ENCODE data around the gene KCTD14.
A peak's percentile ranks its signal among the peaks of the same experiment; 100 is the strongest.
"Not testable (repeated sequence)": the region's sequence is repeated elsewhere in the genome, so short reads cannot be mapped to it uniquely, and the experiment has no call there.

The KCTD14 gene

DNA sequence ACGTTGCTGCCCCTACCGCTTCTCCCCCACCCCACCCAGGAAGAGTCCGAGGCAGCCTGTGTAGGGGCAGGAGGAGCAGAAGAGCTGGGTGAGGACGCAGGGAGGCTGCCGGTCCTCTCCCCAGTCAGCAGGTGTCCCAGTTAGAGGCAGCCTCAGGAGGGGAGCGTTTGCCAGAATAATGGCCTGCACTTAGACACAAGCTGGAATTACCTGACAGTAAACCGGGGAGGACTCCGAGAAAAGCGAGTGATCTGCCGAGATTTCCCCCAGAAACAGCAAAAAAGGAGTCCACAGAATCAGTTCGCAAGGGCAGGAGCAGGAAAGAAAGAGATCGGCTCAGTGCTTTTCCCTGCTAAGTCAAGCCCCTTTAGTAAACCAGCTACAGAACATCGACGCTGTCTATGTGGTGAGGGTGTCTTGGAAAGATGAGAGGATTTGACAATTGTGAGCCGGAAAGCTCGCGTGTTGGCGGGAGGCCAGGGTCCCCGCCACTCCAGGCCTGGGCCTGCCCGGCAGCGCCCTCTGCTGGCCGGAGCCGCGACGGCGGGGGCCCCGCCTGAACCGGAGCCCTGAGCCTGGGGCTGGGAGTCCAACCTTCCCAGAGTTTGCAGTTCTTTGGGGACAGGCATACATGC is 22.9 kb upstream of the KCTD14 start:
- no peaks in the 10 kb centered on the region for H3K27me3 ChIP-seq (replicated peaks; ENCODE audit: control insufficient read depth, insufficient read depth, low read length)
- DNase-seq (ENCODE audit: extremely low read depth, insufficient read length) = peak; percentile 74
- TF ChIP-seq, protein P1, sequence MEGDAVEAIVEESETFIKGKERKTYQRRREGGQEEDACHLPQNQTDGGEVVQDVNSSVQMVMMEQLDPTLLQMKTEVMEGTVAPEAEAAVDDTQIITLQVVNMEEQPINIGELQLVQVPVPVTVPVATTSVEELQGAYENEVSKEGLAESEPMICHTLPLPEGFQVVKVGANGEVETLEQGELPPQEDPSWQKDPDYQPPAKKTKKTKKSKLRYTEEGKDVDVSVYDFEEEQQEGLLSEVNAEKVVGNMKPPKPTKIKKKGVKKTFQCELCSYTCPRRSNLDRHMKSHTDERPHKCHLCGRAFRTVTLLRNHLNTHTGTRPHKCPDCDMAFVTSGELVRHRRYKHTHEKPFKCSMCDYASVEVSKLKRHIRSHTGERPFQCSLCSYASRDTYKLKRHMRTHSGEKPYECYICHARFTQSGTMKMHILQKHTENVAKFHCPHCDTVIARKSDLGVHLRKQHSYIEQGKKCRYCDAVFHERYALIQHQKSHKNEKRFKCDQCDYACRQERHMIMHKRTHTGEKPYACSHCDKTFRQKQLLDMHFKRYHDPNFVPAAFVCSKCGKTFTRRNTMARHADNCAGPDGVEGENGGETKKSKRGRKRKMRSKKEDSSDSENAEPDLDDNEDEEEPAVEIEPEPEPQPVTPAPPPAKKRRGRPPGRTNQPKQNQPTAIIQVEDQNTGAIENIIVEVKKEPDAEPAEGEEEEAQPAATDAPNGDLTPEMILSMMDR (IDR thresholded peaks at IDR 0.05; ENCODE audit: insufficient read depth, low read length, poor library complexity, severe bottlenecking) = peak; percentile 80
- no peaks in the 10 kb centered on the region for H3K36me3 ChIP-seq (ENCODE audit: control insufficient read depth, insufficient read depth, low read length)
- H3K4me3 ChIP-seq (replicated peaks; ENCODE audit: low read depth, low read length) = peak overlapping the region; percentile 49

DNA sequence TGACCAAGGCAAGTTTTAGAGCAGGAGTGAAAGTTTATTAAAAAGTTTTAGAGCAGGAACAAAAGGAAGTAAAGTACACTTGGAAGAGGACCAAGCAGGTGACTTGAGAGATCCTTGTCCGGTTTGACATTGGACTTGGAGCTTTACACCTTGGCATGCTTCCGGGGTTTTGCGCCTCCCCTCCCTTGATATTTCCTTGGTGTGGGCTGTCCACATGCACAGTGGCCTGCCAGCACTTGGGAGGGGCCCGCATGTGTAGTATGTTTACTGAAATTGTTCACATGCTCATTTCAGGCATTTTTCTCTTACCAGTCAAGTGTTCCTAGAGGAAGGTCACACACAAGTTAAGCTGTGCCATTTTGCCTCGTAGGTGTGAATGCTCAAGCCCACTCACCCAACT is 21.6 kb upstream of the KCTD14 start:
- Histone ChIP-seq H3K4me3 (replicated peaks; ENCODE audit: low read depth, low read length) (no peak overlapping the region), H3K27me3 (replicated peaks; ENCODE audit: control insufficient read depth, insufficient read depth, low read length) (no peaks in the 10 kb centered on the region)
- no peak for DNase-seq (ENCODE audit: extremely low read depth, insufficient read length)

DNA sequence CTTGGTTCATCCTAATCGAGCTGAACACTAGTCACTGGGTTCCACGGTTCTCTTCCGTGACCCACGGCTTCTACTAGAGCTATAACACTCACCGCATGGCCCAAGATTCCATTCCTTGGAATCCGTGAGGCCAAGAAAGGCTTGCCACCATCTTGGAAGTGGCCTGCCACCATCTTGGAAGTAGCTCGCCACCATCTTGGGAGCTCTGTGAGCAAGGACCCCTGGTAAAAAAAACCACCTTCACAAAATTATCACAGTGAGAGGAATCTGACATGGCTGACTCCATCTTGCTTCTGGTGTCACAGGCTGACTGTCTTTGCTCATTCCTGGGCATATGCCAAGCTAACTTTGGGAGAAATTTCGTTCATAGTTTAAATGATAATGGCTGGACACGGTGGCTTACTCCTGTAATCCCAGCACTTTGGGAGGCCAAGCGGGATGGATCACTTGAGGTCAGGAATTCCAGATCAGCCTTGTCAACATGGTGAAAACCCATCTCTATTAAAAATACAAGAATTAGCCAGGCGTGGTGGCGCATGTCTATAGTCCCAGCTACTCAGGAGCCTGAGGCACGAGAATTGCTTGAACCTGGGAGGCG is 18.9 kb upstream of the KCTD14 start:
- Histone ChIP-seq H3K36me3 (ENCODE audit: control insufficient read depth, insufficient read depth, low read length) (no peaks in the 10 kb centered on the region), H3K4me3 (replicated peaks; ENCODE audit: low read depth, low read length) (no peak overlapping the region), H3K27me3 (replicated peaks; ENCODE audit: control insufficient read depth, insufficient read depth, low read length) (no peaks in the 10 kb centered on the region)
- DNase-seq (ENCODE audit: extremely low read depth, insufficient read length) = no peak
- TF ChIP-seq, protein P1 (IDR thresholded peaks at IDR 0.05; ENCODE audit: insufficient read depth, low read length, poor library complexity, severe bottlenecking) = no peak

More for the DNA sequence above, 21.6 kb upstream of the KCTD14 start:
- TF ChIP-seq, protein P1 (IDR thresholded peaks at IDR 0.05; ENCODE audit: insufficient read depth, low read length, poor library complexity, severe bottlenecking) = no peak
- H3K36me3 ChIP-seq (ENCODE audit: control insufficient read depth, insufficient read depth, low read length) = no peaks in the 10 kb centered on the region

DNA sequence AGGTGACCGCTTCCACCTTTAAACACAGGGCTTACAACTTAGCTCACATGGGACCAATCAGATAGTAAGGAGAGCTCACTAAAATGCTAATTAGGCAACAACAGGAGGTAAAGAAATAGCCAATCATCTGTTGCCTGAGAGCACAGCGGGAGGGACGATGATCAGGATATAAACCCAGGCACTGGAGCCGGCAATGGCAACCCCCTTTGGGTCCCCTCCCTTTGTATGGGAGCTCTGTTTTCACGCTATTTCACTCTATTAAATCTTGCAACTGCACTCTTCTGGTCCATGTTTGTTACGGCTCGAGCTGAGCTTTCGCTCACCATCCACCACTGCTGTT is 18.3 kb upstream of the KCTD14 start:
- not testable (repeated sequence) for H3K4me3 ChIP-seq (replicated peaks; ENCODE audit: low read depth, low read length); H3K27me3 ChIP-seq (replicated peaks; ENCODE audit: control insufficient read depth, insufficient read depth, low read length); H3K36me3 ChIP-seq (ENCODE audit: control insufficient read depth, insufficient read depth, low read length); DNase-seq (ENCODE audit: extremely low read depth, insufficient read length)

DNA sequence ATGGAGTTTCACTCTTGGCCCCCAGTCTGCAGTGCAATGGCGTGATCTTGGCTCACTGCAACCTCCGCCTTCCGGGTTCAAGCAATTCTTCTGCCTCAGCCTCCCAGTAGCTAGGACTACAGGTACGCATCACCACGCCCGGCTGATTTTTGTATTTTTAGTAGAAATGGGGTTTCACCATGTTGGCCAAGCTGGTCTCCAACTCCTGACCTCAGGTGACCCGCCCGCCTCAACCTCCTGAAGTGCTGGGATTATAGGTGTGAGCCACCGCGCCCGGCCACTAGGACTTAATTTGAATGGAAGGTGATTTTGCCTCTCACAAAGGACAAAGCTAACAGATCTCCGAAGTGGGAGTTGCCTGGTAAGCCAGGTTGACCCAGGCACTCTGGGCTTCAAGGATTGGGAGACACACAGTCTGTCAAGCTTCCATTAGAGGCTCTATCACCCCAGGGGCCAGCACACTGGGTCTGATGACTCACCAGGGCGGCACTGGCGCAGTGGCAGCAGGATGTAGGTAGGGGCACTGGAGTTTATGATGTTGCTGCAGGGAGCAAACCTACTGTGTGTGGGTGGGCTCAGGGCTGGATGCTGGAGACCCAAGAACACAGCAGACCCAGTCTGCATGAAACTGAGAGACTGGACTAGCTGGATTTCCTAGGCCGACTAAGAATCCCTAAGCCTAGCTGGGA is 17.8 kb upstream of the KCTD14 start:
- no peak overlapping the region for H3K4me3 ChIP-seq (replicated peaks; ENCODE audit: low read depth, low read length)
- TF ChIP-seq, protein P1 (IDR thresholded peaks at IDR 0.05; ENCODE audit: insufficient read depth, low read length, poor library complexity, severe bottlenecking) = no peak
- no peak for DNase-seq (ENCODE audit: extremely low read depth, insufficient read length)
- H3K36me3 ChIP-seq (ENCODE audit: control insufficient read depth, insufficient read depth, low read length) = no peaks in the 10 kb centered on the region
- no peaks in the 10 kb centered on the region for H3K27me3 ChIP-seq (replicated peaks; ENCODE audit: control insufficient read depth, insufficient read depth, low read length)

DNA sequence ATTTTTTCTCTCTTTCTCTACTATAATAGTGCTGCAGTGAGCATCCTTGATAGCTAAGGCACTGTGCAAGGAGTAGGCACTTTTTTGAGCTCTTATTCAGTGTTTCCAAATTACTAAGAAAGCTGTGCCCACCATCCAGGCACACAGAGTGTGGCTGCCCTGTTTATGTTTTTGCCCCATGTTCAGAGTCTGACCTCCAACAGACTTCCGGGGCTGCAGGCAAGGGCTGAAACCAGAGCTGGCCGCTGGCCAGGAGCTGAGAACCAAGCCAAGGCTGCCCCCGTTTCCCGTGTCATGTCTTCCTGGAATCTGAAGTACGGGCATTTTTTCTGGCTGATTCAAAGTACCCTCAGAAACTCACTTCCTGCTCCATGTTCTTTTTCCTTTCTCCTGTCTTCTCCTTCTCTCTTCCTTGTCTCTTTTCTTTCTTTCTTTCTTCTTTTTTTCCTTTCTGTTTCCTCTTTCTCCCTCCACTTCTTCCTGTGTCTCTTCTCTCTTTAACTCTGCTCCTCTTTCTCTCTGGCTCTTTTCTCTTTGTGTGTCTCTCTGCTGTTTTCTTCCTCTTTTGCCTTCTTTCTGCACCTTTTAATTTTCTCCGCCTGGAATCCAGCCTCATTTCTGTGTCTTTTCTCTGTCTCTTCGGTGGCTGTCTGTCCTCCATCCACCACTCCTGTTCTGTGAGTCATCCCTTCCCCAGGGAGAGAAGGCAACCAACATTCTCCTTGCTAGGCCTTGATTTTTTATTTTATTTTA is 17.0 kb upstream of the KCTD14 start:
- peak; percentile 45 for DNase-seq (ENCODE audit: extremely low read depth, insufficient read length)
- no peaks in the 10 kb centered on the region for H3K27me3 ChIP-seq (replicated peaks; ENCODE audit: control insufficient read depth, insufficient read depth, low read length)
- H3K4me3 ChIP-seq (replicated peaks; ENCODE audit: low read depth, low read length) = peak overlapping the region; percentile 23; the same call in 1 of the 2 replicates
- TF ChIP-seq, protein P1 (IDR thresholded peaks at IDR 0.05; ENCODE audit: insufficient read depth, low read length, poor library complexity, severe bottlenecking) = no peak
- H3K36me3 ChIP-seq (ENCODE audit: control insufficient read depth, insufficient read depth, low read length) = no peaks in the 10 kb centered on the region

All from GM06990 (cell line).